Stimulated activated naive B cell treated with anti-CD40 and anti-IgM and Interleukin-4, amounts not matched to agents 10 μg/mL and 1 μg/mL and 100 μg/mL, for 72 hours (primary cell): Measurements from ENCODE around the gene CSNK1G1.
"Not testable (repeated sequence)": the region's sequence is repeated elsewhere in the genome, so short reads cannot be mapped to it uniquely, and the experiment has no call there.

Experiments
- ATAC-seq, 2 donors: fragments of 150-1000 bp; cut with Tn5 transposase; replicated peaks; 2 replicates each; pipeline ENCODE4 v1.10.0; 2021; ENCODE audit warnings: moderate library complexity in 1 of 2
- DNase-seq: peaks from one replicate; pipeline ENCODE4 v3.0.0; 2021
- H3K27ac Mint-ChIP-seq: one replicate; pipeline ENCODE4 v1.8.0; 2022; ENCODE audit warnings: mild to moderate bottlenecking, mixed read lengths
- H3K27me3 Mint-ChIP-seq, 2 donors: one replicate each; pipeline ENCODE4 v1.8.0; 2022; ENCODE audit warnings: mixed read lengths in 2 of 2
- H3K36me3 Mint-ChIP-seq, 2 donors: one replicate each; pipeline ENCODE4 v1.8.0; 2022; ENCODE audit warnings: mixed read lengths in 2 of 2, mild to moderate bottlenecking in 1 of 2
- H3K4me1 Mint-ChIP-seq, 2 donors: one replicate each; pipeline ENCODE4 v1.8.0; 2022; ENCODE audit warnings: mixed read lengths in 2 of 2, mild to moderate bottlenecking in 1 of 2
- H3K4me3 Mint-ChIP-seq, 2 donors: one replicate each; pipeline ENCODE4 v1.8.0; 2022; ENCODE audit warnings: mild to moderate bottlenecking in 2 of 2, mixed read lengths in 2 of 2, moderate library complexity in 1 of 2
- H3K9me3 Mint-ChIP-seq, 2 donors: one replicate each; pipeline ENCODE4 v1.8.0; 2022; ENCODE audit warnings: mixed read lengths in 2 of 2, mild to moderate bottlenecking in 1 of 2

Gene CSNK1G1

DNA sequence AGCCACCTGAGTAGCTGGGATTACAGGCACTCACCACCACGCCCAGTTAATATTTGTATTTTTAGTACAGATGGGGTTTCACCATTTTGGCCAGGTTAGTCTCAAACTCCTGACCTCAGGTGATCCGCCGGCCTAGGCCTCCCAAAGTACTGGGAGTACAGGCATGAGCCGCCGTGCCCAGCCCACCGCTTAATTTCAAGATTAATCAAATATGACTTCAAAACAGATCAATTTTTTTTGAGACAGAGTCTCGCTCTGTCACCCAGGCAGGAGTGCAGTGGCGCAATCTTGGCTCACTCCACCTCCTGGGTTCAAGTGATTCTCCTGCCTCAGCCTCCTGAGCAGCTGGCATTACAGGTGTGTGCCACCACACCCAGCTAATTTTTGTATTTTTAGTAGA is 15.4 kb upstream of the CSNK1G1 start:
- ATAC-seq, H3K27ac Mint-ChIP-seq, H3K4me1 Mint-ChIP-seq, H3K27me3 Mint-ChIP-seq, H3K9me3 Mint-ChIP-seq, DNase-seq, H3K36me3 Mint-ChIP-seq, H3K4me3 Mint-ChIP-seq: not testable (repeated sequence)

DNA sequence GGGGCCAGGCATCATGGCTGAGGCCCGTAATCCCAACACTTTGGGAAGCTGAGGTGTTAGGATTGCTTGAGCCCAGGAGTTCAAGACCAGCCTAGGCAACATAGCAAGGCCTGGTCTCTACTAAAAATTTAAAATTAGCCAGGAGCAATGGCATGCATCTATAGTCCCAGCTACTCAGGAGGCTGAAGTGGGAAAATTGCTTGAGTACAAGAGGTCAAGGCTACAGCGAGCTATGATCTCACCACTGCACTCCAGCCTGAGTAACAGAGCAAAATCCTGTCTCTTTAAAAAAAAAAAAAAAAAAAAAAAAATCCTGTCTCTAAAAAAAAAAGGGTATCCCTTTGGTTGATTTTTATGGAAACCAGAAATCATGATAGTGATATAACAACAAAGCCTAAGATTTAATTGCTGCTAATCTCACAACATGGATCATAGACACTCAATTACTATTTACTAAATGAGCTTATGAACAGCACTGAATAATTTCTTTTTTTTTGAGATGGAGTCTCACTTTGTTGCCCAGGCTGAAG is 13.2 kb upstream of the CSNK1G1 start:
- no peak overlapping the region for H3K27ac Mint-ChIP-seq
- H3K27me3 Mint-ChIP-seq: no peaks in the 10 kb centered on the region
- no peak overlapping the region for H3K4me3 Mint-ChIP-seq
- ATAC-seq (no peak), DNase-seq (no peak)
- no peaks in the 10 kb centered on the region for H3K36me3 Mint-ChIP-seq
- H3K9me3 Mint-ChIP-seq: no peaks in the 10 kb centered on the region
- peaks cover 0 to 4% of the 10 kb centered on the region in 2 donors for H3K4me1 Mint-ChIP-seq

DNA sequence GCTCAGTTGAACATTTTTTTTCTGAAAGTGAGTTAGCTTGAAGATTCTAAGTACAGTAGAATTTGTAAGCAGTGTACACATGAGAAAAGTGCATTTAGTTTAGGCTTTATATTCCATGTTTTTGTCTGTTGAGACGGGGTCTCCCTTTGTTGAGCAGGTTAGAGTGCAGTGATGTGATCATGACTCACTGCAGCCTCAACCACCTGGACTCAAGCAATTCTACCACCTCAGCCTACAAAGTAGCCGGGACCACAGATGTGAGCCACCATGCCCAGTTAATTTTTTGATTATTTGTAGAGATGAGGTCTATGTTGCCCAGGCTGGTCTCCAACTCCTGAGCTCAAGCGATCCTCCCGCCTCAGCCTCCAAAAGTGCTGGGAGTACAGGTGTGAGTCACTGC is 5.3 kb upstream of the CSNK1G1 start:
- peaks cover 5 to 8% of the 10 kb centered on the region in 2 donors for H3K4me1 Mint-ChIP-seq
- no peaks in the 10 kb centered on the region for H3K27me3 Mint-ChIP-seq
- ATAC-seq (no peak), DNase-seq (no peak)
- no peak overlapping the region for H3K4me3 Mint-ChIP-seq
- H3K36me3 Mint-ChIP-seq: no peaks in the 10 kb centered on the region
- no peaks in the 10 kb centered on the region for H3K9me3 Mint-ChIP-seq
- no peak overlapping the region for H3K27ac Mint-ChIP-seq

DNA sequence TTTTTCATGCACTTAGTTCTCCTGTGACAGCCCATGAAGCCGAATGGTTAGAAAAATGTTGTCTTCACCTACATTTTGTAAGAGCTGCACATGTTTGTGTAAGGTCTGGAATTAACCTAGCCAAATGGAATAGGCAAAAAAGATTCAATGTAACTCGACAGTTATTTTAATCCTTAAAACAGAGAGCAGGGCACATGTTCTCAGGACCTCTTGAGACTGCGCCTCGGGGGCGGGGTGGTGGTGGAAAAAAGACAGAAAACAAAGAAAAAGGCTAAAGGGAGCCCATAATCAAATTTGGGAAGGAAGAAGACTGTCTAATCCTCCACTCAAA is 702 bp upstream of the CSNK1G1 start:
- DNase-seq (no peak), ATAC-seq (no peak)
- Mint-ChIP-seq H3K9me3 (no peaks in the 10 kb centered on the region), H3K27ac (peak overlapping the region; percentile 95), H3K27me3 (no peaks in the 10 kb centered on the region), H3K4me3 (peak overlapping the region; percentile 88 to 98), H3K4me1 (peaks cover 12 to 19% of the 10 kb centered on the region in 2 donors), H3K36me3 (peaks cover 0 to 2% of the 10 kb centered on the region in 2 donors)

DNA sequence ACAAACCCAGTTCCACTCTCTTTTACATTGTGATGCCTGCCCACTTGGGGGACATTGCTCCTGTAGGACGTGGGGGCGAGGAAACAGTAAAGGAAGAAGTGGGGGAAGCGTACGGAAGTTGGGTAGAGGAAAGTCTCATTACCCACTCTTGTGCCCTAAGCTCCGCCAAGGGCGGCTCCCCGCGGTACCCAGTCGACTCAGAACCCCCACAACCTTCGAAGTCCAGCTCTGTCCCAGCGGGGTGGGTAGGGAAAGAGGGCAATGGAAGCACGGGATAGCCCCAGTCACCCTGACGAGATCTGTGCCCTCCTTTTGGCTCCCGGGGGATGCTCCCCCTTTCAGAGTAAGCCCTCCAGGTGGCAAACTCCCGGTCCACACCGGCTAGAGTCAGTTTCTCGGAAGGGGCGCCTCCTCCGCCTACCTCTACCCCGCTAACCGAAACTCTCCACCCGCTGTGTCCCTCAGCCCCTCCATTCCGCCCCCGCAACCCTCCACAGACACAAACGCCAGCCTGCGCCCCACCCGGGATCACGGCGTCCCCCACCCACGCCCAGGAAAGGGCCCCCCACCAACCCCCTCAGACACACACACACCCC is 527 bp downstream of the CSNK1G1 start:
- Mint-ChIP-seq H3K27me3 (no peaks in the 10 kb centered on the region), H3K9me3 (no peaks in the 10 kb centered on the region), H3K36me3 (peaks cover 2 to 3% of the 10 kb centered on the region in 2 donors), H3K4me1 (peaks cover 13 to 19% of the 10 kb centered on the region in 2 donors), H3K4me3 (peak overlapping the region; percentile 88 to 98), H3K27ac (peak overlapping the region; percentile 95)
- ATAC-seq (peak; percentile 50 to 51), DNase-seq (no peak)

DNA sequence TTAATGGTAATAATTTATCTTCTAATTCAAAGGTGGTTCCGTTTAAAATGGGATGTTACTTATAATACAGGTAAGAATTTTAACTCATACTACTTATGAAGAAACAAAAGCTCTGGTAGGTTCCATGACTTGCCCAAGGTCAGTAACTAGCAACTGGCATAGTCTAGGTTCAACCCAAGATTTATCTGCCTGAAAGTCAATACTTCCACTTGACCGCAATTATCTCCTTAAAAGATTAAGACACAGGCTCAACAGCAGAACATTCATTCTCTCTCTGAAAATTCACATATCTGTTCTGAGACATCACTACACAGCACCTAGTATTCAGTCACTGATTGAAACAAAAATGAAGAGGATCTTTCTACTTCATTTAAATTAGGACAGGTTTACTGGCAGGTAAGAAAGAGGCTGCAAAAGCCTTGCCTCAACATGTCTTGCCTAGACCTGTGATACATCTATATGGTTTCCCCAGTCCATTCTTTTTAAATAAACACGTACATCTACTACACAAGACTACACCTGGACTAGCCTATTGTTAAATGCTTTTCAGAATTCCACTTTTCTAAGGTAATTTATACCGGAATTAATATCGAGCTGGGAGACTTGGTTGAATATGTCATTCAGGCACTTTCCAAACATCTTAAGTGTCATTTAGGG is 1.2 kb downstream of the CSNK1G1 start:
- no peak for ATAC-seq
- peaks cover 13 to 19% of the 10 kb centered on the region in 2 donors for H3K4me1 Mint-ChIP-seq
- peaks cover 2 to 3% of the 10 kb centered on the region in 2 donors for H3K36me3 Mint-ChIP-seq
- H3K27ac Mint-ChIP-seq: peak overlapping the region; percentile 95
- H3K27me3 Mint-ChIP-seq: no peaks in the 10 kb centered on the region
- H3K4me3 Mint-ChIP-seq: peak overlapping the region; percentile 88 to 98
- H3K9me3 Mint-ChIP-seq: no peaks in the 10 kb centered on the region
- DNase-seq: no peak

DNA sequence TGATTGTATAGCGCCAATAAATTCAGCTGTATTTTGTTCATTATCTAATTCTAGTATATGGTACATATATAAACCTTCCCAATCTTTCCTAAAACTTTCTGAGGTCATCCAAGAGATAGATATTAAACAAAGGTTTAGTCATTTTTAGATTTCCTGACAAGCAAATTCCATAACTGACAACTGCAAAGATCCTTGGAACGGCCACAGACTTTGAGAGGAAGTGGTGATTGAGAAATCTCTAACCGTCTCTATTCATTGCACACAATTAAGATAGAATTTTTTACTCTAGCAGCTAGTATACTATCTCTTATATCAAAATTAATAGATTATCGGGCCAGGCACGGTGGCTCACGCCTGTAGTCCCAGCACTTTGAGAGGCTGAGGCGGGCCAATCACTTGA is 4.7 kb downstream of the CSNK1G1 start:
- ATAC-seq (no peak), DNase-seq (no peak)
- Mint-ChIP-seq H3K4me1 (peaks cover 12 to 18% of the 10 kb centered on the region in 2 donors), H3K4me3 (no peak overlapping the region), H3K9me3 (no peaks in the 10 kb centered on the region), H3K36me3 (peaks cover 22% of the 10 kb centered on the region in 2 donors), H3K27me3 (no peaks in the 10 kb centered on the region), H3K27ac (no peak overlapping the region)

DNA sequence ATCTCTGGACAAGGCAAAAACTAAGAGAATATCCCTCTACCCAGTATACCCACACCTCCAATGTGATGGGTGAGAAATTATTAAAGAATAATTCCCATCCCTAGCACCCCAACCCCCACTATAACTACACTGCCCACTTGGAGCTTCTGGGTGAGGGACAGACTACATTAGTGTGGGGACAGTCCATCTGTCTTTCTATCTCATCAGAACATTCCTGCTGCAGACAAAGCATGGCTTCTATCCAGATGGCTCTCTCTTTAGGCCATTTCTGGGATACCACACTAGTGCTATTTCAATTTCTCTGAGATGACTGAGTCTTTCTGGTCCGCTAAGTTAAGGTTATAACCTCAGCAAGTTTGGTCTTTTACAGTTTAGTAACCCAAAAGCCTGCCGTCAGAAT is 6.6 kb downstream of the CSNK1G1 start:
- H3K4me1 Mint-ChIP-seq: peaks cover 6 to 7% of the 10 kb centered on the region in 2 donors
- H3K4me3 Mint-ChIP-seq: no peak overlapping the region
- peak overlapping the region; percentile 7 for H3K27ac Mint-ChIP-seq
- ATAC-seq: no peak
- no peaks in the 10 kb centered on the region for H3K27me3 Mint-ChIP-seq
- DNase-seq: no peak
- H3K36me3 Mint-ChIP-seq: peaks cover 20 to 22% of the 10 kb centered on the region in 2 donors
- no peaks in the 10 kb centered on the region for H3K9me3 Mint-ChIP-seq

DNA sequence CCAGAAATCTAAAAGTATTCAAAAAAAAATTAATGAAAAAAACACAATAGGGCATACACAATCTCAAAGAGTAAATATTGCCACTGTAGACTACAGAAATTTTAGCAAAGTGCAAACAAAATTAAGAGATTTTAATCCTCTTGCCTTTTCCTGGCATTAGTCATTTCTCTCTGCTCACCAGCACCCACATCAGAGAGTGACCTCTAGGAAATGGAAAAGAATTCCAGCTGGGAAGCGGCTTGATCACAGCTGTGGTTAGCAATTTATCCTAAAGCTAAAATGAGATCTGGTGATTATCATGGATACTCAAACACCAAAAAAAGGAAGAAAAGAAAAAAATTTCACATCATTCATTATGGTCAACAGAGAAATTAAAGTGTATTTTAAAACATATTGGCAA is 7.5 kb downstream of the CSNK1G1 start:
- DNase-seq (no peak), ATAC-seq (no peak)
- H3K36me3 Mint-ChIP-seq: peaks cover 20 to 23% of the 10 kb centered on the region in 2 donors
- H3K9me3 Mint-ChIP-seq: no peaks in the 10 kb centered on the region
- no peaks in the 10 kb centered on the region for H3K27me3 Mint-ChIP-seq
- peaks cover 7% of the 10 kb centered on the region in 2 donors for H3K4me1 Mint-ChIP-seq
- H3K27ac Mint-ChIP-seq: no peak overlapping the region
- H3K4me3 Mint-ChIP-seq: no peak overlapping the region

DNA sequence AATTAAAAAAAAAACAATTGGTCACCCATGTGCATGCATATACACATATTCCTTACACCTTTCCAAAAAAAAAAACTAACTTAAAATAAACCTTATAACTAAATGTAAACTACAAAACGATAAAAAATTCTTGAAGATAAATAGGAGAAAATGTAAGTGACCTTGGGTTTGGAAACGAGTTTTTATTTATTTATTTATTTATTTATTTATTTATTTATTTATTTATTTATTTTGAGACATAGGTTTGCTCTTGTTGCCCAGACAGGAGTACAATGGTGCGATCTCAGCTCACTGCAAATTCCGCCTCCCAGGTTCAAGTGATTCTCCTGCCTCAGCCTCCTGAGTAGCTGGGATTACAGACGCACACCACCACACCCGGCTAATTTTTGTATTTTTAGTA is 9.7 kb downstream of the CSNK1G1 start:
- peaks cover 20 to 30% of the 10 kb centered on the region in 2 donors for H3K36me3 Mint-ChIP-seq
- not testable (repeated sequence) for H3K4me3 Mint-ChIP-seq, H3K4me1 Mint-ChIP-seq, H3K9me3 Mint-ChIP-seq, H3K27ac Mint-ChIP-seq, H3K27me3 Mint-ChIP-seq, DNase-seq, ATAC-seq

DNA sequence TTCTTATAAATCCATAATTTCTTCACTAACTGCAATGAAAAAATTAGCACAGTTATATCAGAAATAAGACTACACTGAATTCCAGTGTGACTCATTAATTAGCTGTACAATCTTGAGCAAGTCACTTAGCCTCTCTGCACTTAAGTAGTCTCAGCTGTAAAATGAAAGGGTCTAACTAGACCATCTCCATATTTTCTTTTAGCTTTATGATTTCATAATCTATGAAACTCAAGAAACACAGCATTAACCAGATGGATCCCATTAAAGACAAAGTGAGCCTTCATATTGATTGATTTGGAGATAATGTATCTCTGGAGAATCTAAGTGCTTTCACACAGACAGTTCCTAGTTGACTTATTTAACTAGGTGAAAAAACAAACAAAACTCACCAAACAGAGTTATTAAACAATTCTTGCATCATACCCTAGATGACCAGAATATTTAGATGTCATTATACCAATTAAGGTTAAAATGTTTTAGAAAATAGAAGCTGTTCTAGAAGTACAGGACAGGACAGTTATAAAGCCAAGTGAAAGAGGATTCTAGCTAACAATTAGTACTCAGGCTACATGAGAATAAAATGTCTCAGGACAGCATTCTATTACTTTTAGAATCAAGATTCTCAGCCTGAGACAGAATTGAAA is 11.2 kb downstream of the CSNK1G1 start:
- peaks cover 7 to 9% of the 10 kb centered on the region in 2 donors for H3K4me1 Mint-ChIP-seq
- no peak overlapping the region for H3K4me3 Mint-ChIP-seq
- no peak for DNase-seq
- H3K27me3 Mint-ChIP-seq: no peaks in the 10 kb centered on the region
- peaks cover 20 to 28% of the 10 kb centered on the region in 2 donors for H3K36me3 Mint-ChIP-seq
- H3K9me3 Mint-ChIP-seq: no peaks in the 10 kb centered on the region
- peak overlapping the region; percentile 5 for H3K27ac Mint-ChIP-seq
- ATAC-seq: no peak

DNA sequence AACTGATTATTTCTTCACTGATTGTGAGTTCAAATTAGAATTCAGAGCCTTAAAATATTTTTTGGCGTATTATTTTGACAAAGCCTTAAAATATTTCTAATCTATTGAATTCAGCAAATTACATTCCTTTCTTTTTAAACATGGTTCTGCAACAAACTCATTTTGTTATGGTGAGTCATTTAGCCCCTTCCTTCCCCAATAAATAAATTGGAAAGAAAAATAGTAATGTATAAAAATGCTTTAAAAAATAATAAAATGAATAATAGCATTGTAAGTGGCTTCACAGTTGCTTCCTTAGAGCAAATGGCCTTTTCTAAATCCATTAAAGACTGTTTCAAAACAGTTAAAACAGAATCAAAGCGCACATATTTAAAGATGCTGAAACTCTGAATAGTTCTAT is 12.1 kb downstream of the CSNK1G1 start:
- DNase-seq (no peak), ATAC-seq (no peak)
- Mint-ChIP-seq H3K9me3 (no peaks in the 10 kb centered on the region), H3K27ac (no peak overlapping the region), H3K4me3 (no peak overlapping the region), H3K4me1 (peaks cover 5 to 7% of the 10 kb centered on the region in 2 donors), H3K27me3 (no peaks in the 10 kb centered on the region), H3K36me3 (peaks cover 16 to 24% of the 10 kb centered on the region in 2 donors)

DNA sequence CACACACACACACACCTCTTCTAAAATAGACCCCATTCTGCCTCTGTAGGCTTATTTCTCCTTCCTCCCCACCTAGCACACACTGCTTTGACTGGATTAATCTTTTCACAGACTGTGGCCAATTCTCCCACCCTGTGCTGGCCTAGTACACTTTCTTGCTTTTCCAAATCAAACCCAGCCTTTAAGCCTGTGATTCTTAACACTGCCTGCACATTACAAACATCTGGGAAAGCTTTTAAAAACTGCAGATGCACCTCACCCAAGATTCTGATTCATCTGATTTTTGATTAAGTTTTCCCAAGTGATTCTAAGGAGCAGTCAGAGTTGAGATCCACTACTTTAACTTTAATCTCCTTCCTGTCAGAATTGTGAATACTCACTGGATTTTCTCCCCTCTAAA is 12.8 kb downstream of the CSNK1G1 start:
- H3K27ac Mint-ChIP-seq: peak overlapping the region; percentile 70
- H3K36me3 Mint-ChIP-seq: peaks cover 11 to 23% of the 10 kb centered on the region in 2 donors
- H3K27me3 Mint-ChIP-seq: no peaks in the 10 kb centered on the region
- ATAC-seq (no peak), DNase-seq (no peak)
- H3K4me1 Mint-ChIP-seq: peaks cover 5 to 7% of the 10 kb centered on the region in 2 donors
- H3K9me3 Mint-ChIP-seq: no peaks in the 10 kb centered on the region
- no peak overlapping the region for H3K4me3 Mint-ChIP-seq

DNA sequence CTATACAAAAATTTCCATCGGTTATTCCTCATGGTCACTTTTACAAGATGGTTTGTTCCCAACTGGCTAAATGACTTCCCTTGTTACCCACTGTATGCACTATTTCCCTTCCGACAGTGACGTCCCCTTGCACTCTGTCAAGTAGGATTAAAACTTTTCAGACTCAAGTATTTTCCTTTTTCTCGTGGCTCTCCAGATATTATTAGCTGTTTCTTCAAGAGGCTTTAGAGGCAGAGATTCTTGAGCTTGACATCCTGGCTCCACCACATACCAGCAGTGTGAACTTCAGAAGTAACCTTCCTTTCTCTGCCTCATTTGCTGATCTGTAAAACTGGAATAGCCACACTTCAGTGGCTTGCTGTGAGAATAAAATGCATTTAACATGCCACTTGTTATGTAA is 14.0 kb downstream of the CSNK1G1 start:
- Mint-ChIP-seq H3K4me3 (no peak overlapping the region), H3K4me1 (peaks cover 0 to 7% of the 10 kb centered on the region in 2 donors), H3K27ac (no peak overlapping the region), H3K9me3 (no peaks in the 10 kb centered on the region), H3K36me3 (peaks cover 5 to 16% of the 10 kb centered on the region in 2 donors), H3K27me3 (no peaks in the 10 kb centered on the region)
- ATAC-seq (no peak), DNase-seq (no peak)

DNA sequence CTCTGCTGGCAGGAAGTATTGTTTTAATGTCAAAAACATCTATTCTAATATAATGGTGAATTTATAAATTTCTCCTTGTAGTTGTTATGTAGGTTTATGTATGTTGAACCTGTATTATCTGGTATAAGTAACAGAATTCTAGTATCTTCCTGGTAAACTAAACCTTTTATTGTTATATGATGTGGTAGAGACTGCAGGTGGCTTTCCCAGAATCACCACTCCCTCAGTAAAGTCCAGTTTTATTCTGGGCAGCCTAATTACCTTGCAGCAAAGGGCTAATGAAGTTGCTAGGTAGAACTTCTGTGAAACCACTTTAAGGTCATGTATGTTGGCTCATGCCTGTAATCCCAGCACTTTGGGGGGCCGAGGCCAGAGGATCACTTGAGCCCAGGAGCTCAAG is 15.6 kb downstream of the CSNK1G1 start:
- ATAC-seq (no peak), DNase-seq (no peak)
- H3K27ac Mint-ChIP-seq: no peak overlapping the region
- H3K27me3 Mint-ChIP-seq: no peaks in the 10 kb centered on the region
- H3K9me3 Mint-ChIP-seq: no peaks in the 10 kb centered on the region
- peaks cover 0 to 16% of the 10 kb centered on the region in 2 donors for H3K36me3 Mint-ChIP-seq
- H3K4me3 Mint-ChIP-seq: no peak overlapping the region
- H3K4me1 Mint-ChIP-seq: peaks cover 5 to 9% of the 10 kb centered on the region in 2 donors
